GM12865 (cell line): Measurements from ENCODE around the gene TBC1D3B.

Source experiments
- DNase-seq: peaks from one replicate; pipeline ENCODE4 v3.0.0; 2010; ENCODE audit warnings: low read depth
- H3K4me3 ChIP-seq: 2 replicates; pipeline ENCODE4 v1.5.1; 2011; ENCODE audit warnings: mild to moderate bottlenecking, low read depth, low read length, control low read depth
- TF ChIP-seq, protein P1 (sequence below): IDR thresholded peaks from 2 replicates; pipeline ENCODE4 v1.5.1; 2011; ENCODE audit warnings: low read length, control low read depth, low read depth, inconsistent platforms; ENCODE audit not compliant: insufficient read depth; ENCODE audit errors: missing control alignments

TBC1D3B gene

DNA sequence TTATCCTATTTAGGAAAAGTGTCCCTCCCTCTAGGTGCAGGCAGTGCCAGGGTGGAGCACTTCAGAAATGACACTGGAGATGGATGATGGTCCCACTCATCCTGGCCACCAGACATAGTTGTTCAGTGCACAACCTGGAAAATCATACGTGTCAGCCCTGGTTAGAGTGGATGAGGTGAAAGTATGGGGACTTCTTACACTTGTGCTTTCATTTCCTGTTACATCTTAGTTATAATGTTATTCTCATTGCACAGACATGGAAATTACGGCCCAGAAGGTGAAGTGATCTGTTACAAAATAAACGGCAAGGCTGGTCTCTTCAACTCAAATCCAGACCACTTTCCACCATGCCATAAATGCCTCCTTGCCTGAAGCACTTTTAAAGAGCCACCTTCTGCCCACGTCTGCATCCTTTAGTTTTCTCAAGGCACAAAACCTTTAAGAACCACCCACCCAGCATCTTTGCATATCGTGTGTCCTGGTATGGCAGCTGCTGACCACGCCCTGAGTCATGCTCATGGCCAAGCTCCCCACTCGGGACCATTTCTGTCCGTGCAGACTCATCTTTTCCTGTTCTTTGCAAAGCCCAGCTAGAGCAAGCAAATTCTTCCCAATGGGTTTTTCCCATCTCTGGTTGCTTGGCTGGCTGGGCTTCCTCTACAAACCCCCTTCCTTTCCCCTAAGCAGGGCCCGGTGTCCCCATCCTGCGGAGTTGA lies 22.4 kb downstream of the TBC1D3B start:
- H3K4me3 ChIP-seq: no peak overlapping the region
- peak; percentile 30 for DNase-seq
- TF ChIP-seq, protein P1, sequence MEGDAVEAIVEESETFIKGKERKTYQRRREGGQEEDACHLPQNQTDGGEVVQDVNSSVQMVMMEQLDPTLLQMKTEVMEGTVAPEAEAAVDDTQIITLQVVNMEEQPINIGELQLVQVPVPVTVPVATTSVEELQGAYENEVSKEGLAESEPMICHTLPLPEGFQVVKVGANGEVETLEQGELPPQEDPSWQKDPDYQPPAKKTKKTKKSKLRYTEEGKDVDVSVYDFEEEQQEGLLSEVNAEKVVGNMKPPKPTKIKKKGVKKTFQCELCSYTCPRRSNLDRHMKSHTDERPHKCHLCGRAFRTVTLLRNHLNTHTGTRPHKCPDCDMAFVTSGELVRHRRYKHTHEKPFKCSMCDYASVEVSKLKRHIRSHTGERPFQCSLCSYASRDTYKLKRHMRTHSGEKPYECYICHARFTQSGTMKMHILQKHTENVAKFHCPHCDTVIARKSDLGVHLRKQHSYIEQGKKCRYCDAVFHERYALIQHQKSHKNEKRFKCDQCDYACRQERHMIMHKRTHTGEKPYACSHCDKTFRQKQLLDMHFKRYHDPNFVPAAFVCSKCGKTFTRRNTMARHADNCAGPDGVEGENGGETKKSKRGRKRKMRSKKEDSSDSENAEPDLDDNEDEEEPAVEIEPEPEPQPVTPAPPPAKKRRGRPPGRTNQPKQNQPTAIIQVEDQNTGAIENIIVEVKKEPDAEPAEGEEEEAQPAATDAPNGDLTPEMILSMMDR: no peak

DNA sequence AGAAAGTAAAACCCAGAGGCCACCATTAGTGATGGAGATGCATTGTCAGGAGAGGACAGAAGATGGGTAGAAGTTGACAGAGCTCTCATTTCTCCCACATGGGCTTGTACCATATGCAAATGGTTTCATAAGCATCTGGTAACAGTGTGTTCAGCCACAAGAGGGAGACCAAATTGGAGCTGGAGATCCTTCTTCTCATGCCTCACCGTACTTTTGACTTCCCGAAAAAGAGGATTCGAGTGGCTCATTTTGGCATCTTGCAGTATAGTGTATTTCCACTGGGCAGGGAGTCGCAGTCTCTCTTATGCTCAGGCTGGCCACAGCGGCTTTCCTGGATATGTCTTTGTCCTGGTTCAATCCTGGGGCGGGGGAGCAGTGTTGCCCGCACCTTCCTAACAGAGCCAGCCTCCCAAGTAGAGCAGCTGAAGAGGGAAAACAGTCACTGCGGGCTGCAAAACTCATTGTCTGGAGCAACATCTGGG lies 23.8 kb downstream of the TBC1D3B start:
- no peak overlapping the region for H3K4me3 ChIP-seq
- DNase-seq: no peak
- TF ChIP-seq, protein P1: peak; percentile 9

DNA sequence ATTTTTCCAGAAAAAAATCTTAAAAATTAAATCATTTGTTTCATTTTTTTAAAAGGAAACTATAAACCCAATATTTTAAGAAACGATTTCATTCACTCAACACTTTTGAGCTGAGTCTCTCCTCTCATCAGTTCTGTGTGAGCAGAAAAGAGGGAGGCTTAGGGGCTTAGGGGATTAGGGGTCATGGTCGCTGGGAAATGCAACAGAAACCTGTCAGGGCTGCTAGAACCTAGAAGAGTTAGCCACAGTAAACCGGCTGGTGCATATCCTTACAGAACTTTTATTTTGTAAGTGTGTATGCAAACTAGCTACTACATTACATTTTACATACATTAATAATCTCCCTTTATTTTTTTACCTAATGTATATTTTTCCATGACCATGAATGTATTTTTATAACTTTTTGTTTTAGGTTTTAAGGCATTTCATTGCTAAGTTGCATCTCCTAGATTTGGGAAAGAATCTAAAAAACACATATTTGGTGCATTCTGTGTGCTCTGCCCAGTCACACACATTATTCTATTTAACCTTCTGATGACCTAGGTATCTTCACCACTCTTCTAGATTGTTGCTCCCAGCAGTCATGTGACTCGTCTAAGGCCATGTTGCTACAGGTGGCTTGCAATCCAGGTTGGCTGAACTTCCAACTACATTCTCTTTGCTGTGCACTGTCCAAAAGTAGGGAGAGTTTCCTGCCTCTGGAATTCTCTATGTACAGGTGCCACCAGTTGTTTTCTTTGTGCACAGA lies 24.4 kb downstream of the TBC1D3B start:
- TF ChIP-seq, protein P1: no peak
- H3K4me3 ChIP-seq: no peak overlapping the region
- no peak for DNase-seq

DNA sequence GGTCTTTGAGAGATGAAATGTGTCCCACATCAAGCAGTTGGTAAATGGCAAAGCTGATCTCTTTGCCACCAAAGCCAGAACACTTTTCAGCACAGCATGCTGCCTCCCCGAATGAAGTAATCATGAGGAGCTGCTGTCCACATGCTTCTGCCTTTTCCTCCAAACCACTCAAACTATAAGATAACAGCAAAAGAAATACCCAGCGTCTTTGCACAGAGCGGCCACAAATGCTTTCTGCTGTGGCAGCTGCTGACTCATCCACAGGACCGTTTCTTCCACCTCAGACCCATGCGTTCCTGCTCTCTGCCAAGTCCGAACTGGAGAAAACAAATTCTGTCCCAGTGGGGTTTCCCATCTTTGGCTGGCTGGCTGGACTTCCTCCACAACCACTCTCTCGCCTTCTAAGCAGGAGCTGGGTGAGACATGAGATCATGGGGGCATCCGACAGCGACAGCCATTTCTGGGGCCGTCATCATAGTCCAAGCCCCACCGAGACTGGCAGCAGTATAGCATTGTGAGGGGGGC lies 27.1 kb downstream of the TBC1D3B start:
- TF ChIP-seq, protein P1: no peak
- no peak for DNase-seq
- no peak overlapping the region for H3K4me3 ChIP-seq

DNA sequence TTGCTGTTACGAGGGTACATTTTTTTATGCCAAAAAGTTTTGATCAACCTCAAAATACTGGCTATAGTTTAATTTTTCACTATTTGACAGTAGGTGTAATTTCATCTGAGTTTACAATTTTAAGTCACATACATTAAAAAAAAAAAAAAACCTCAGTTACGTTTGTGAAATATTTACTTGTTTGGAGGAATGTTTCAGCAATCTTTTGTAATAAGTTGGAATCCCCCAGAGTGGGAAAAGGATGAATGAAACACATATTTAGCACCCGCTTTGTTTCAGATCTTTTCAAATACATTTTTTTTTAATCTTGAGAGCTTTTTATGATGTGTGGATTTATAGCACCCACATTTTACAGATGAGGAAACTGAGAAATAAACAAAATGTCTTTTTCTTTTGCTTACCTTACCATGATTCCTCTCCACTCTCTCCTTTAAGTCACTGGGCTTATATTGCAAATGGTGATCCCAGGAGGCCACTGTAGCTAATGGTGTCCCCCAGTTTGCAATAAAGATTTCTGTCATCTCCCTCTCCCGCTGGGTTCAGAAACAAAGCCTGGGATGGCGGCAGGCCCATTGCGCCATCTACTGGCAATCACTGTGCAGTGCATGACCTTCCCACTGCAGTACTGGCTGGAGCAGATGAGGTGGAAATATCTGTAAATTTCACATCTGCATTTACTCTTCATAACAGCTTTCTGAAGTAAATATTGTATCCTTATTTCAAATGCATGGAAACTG lies 27.7 kb downstream of the TBC1D3B start:
- TF ChIP-seq, protein P1: peak; percentile 100
- DNase-seq: peak; percentile 84
- no peak overlapping the region for H3K4me3 ChIP-seq

DNA sequence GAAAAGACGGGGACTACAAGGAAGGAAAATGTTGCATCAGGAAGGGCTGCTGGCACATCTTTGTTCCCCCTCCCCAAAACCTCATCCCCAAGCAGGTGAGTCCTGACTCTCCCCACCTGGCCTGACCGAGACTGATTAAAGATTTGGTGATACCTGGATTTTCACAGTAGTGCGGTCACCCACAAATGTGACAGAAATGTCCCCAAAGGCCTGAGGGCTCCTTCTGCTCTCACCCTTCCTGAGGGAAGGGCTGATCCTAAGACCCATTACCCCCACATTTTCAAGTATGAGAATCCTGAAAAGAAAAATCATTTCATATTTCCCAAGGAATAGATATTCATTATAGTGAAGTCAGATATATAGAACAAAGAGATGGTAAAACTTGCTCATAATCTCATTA lies 28.8 kb downstream of the TBC1D3B start:
- DNase-seq: no peak
- TF ChIP-seq, protein P1: no peak
- H3K4me3 ChIP-seq: no peak overlapping the region
